Right cardiac atrium (tissue), 5 donors: ENCODE measurements around the gene LPAR3. TPM values are rescaled to one million over a fixed set of nuclear protein-coding genes. Genes with fewer than 3 reads are reported as not detected.

ENCODE experiments used
- ATAC-seq, 2 donors: fragments of 200-7000 bp; cut with Tn5 transposase; one replicate each; pipeline versions ENCODE4 v1.8.0 to v1.9.1; 2020; ENCODE audit warnings: moderate library complexity in 2 of 2, mild to moderate bottlenecking in 1 of 2
- DNase-seq, 3 donors: peaks; one replicate each; pipeline ENCODE4 v3.0.0-alpha.2; 2020
- H3K27ac ChIP-seq: one replicate; pipeline ENCODE4 v1.5.1; 2013; ENCODE audit warnings: mild to moderate bottlenecking, low read length, control low read depth, moderate library complexity
- H3K27me3 ChIP-seq: one replicate; pipeline ENCODE4 v1.6.1; 2013; ENCODE audit not compliant: control insufficient read depth, insufficient read depth
- H3K4me1 ChIP-seq: one replicate; pipeline ENCODE4 v1.6.1; 2013; ENCODE audit warnings: low read length; ENCODE audit not compliant: control insufficient read depth, insufficient read depth
- H3K4me3 ChIP-seq: one replicate; pipeline ENCODE4 v1.5.1; 2013; ENCODE audit warnings: low read length, control low read depth
- H3K9me3 ChIP-seq: one replicate; pipeline ENCODE4 v1.6.1; 2013; ENCODE audit warnings: low read length; ENCODE audit not compliant: control insufficient read depth
- WGBS: extraction: QIAGEN DNeasy Blood & Tissue Kit; methylation state at CpG from one replicate; pipeline ENCODE4 v1.1.7; 2013; 5-methylcytosine and 5-hydroxymethylcytosine counted together
- intact Hi-C, 4 donors: fragments of 100-400 bp; cut with DNase I; formaldehyde crosslinking; loops; one replicate each; pipeline versions ENCODE4 v1.11.0 to v1.14.0; 2022 to 2023
- polyA plus RNA-seq: library from polyadenylated mRNA; stranded (reverse); fragments of 200-250 nt; gene quantifications from one replicate; pipeline ENCODE4 v1.2.3, GENCODE V29; 2013
- total RNA-seq, 4 donors: library from RNA; stranded (reverse); fragmentation: NEBNext Ultra II Directional; extraction: Animal tissue kit (Norgen Biotek cat#: 25700); gene quantifications; one replicate each; pipeline ENCODE4 v1.2.1, GENCODE V29; 2021
- donor health status: healthy with polysubstance abuse.
- donor health status: DM: no; HTN: yes; CAD: no.
- donor health status: DM: no; HTN: no; CAD: no.
- donor health status: DM: no; HTN: yes; CAD: no; lungs with severe emphysema.
- donor health status: DM: yes; HTN: yes; CAD: no.

LPAR3 gene
- total and polyA plus RNA-seq, 5 donors, result 23.9 to 51.8 (median 46.2) TPM

DNA sequence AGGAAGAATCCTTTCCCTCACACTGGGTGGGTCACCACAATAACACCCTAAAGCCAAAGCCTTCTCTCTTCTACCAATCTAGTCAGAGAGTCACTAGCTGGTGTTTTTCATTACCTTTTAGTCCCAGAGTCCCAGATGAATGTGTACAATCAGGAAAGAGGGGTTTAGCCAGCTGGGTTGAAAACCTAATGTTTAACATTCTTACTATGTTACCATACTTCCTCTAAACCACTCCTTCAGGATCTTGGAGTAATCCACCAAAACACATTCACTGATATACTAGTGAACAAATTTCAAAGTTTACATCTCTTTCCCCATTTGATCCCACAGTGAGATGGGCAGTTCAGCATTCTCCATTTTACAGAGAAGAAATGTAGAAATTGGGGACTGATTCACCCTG is 9.7 kb downstream of the LPAR3 start:
- no peaks in the 10 kb centered on the region for H3K27me3 ChIP-seq
- H3K4me3 ChIP-seq, result no peak overlapping the region
- intact Hi-C loops, result loop anchor here in 1 of 4 donors (10.0 kb wide), 1 partner anchor 88 kb away; no protein-coding TSS in a partner anchor
- no peak for DNase-seq
- peak overlapping the region; percentile 52 for H3K27ac ChIP-seq
- H3K9me3 ChIP-seq, result no peaks in the 10 kb centered on the region
- H3K4me1 ChIP-seq, result peaks cover 11% of the 10 kb centered on the region
- ATAC-seq, result no peak

DNA sequence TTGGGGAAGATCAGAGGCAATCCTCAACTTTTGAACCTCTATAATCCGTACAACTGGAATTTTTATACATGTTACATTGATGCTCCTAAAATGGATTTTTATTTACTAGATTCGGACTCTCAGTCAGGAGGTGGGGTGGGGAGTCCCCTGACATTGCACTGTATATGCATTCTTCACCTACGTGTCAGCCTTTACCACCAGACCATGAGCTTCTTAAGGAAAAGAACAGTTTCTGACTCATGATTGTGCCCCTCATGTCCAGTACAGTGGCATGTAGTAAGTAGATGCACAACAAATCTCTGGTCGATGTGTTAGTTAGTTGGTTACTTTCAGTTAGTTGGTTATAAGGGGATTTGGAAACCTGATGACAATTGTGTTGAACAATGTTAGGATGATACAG is 15.4 kb downstream of the LPAR3 start:
- intact Hi-C loops, result no loop called here
- H3K4me1 ChIP-seq, result peaks cover 13% of the 10 kb centered on the region
- H3K4me3 ChIP-seq, result no peak overlapping the region
- H3K9me3 ChIP-seq, result no peaks in the 10 kb centered on the region
- no peaks in the 10 kb centered on the region for H3K27me3 ChIP-seq
- no peak for ATAC-seq
- no peak overlapping the region for H3K27ac ChIP-seq
- no peak for DNase-seq
- WGBS, result 81% methylated on average over 4 of the region's 4 CpGs

DNA sequence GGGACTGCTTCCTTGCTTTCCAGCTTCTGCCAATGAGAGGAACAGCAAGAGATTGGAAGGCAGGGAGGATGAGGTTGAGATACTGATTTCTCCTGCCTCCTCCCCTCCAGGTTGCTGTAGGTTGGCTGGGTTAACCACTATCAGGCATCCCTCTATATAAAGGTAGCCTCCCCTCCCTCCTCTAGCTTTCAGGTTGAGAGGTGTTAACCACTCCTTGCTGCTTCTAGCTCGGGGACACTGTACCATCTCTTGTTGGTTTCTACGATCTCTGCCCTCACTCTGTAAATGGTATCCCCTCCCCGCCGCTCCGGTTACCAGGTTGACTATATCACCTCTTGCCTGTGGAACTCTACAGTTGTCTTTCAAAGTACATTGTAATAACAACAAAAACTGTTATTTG is 16.7 kb downstream of the LPAR3 start:
- intact Hi-C loops, result no loop called here
- ATAC-seq (no peak), DNase-seq (no peak)
- peaks cover 16% of the 10 kb centered on the region for H3K4me1 ChIP-seq
- no peak overlapping the region for H3K4me3 ChIP-seq
- H3K9me3 ChIP-seq, result no peaks in the 10 kb centered on the region
- H3K27me3 ChIP-seq, result no peaks in the 10 kb centered on the region
- H3K27ac ChIP-seq, result no peak overlapping the region
- WGBS, result 88% methylated on average over 5 of the region's 5 CpGs

DNA sequence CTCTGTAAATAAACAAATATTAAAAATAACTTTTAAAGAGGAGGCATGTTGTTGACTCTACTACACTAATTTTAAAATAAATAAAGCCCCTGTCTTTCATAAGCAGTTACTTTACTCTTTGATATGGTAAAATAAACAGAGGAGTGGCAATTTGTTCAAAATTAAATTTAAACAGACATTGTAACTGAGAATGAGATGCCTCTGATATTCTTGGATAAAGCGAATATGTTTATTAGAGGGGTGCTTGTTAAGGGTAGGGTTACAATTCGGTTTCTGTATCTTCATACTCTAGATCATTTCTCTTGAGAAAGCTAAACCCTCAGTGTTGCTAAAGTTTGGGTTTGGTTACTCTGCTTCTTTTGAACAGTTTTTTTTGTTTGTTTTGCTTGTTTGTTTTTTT is 19.6 kb downstream of the LPAR3 start:
- ATAC-seq (no peak), DNase-seq (no peak)
- Histone ChIP-seq H3K4me1 (peaks cover 7% of the 10 kb centered on the region), H3K4me3 (no peak overlapping the region), H3K27ac (no peak overlapping the region), H3K27me3 (no peaks in the 10 kb centered on the region), H3K9me3 (no peaks in the 10 kb centered on the region)
- 84% methylated on average over 2 of the region's 2 CpGs for WGBS
- intact Hi-C loops, result no loop called here

DNA sequence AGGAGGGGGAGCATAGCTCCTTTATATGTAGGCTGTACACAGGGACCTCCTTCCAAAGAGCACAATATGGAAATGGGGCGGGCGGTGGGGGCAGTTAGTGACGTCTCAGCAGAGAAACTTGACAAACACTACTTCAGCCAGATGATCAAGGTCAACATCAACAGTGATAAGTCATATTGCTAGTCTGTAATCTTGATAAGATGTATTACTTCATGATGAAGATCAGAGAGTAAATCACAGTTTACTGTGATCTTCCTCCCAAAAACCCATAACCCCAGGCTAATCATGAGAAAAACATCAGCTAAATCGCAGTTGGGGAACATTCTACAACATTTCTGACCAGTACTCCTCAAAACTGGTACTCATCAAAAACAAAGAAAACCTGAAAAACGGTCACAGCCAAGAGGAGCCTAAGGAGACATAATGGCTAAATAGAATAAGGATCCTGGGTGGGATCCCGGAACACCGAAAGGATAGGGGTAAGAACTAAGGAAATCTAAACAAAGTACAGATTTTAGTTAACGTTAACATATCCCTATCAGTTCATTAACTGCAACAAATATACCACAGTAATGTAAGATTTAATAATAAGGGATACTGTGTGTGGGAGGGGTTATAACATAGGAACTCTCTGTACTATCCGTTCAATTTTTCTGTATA is 20.2 kb downstream of the LPAR3 start:
- DNase-seq (no peak), ATAC-seq (no peak)
- intact Hi-C loops, result no loop called here
- Histone ChIP-seq H3K27ac (no peak overlapping the region), H3K4me1 (peaks cover 7% of the 10 kb centered on the region), H3K27me3 (no peaks in the 10 kb centered on the region), H3K9me3 (no peaks in the 10 kb centered on the region), H3K4me3 (no peak overlapping the region)
- 80% methylated on average over 9 of the region's 9 CpGs for WGBS

DNA sequence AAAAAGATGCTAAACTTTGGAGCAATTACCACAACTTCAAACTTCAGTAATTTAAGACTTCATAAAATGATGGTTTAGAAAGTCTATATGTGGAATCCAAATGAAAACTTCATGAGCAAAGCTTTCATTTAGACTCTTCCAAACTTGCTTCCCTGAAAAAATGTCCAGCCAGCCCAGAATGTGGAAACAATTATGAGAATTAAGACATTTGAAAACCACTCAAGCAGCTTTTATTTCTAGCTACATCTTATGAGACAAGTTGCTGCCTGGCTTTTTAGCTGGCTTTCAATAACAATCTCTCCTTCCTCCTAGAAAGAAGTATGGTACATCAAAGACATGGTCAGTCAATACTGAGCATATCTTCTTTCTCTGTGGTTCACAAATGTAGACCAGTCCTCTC is 21.8 kb downstream of the LPAR3 start:
- ATAC-seq (no peak), DNase-seq (no peak)
- H3K27ac ChIP-seq, result no peak overlapping the region
- H3K9me3 ChIP-seq, result no peaks in the 10 kb centered on the region
- H3K27me3 ChIP-seq, result no peaks in the 10 kb centered on the region
- intact Hi-C loops, result no loop called here
- no peak overlapping the region for H3K4me3 ChIP-seq
- H3K4me1 ChIP-seq, result peaks cover 4% of the 10 kb centered on the region

DNA sequence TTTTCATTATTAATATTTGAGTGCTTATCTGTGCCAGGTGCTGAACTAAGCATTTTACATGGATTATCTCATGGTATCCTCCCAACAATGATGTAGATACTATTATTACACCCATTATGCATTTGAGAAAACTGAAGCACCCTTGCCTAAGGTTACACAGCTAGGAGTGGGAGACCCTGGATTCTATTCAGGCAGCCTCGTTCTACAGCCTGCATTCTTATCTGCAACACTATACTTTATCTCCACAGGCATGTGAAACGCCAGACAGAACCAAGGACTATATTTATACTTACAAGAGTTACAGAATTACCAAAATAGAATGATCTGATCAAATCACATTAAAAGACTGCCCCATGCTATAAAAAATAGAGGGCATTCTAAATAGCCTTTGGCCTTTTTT is 22.4 kb downstream of the LPAR3 start:
- intact Hi-C loops, result no loop called here
- Histone ChIP-seq H3K4me3 (no peak overlapping the region), H3K27me3 (no peaks in the 10 kb centered on the region), H3K4me1 (peaks cover 4% of the 10 kb centered on the region), H3K27ac (no peak overlapping the region), H3K9me3 (no peaks in the 10 kb centered on the region)
- 17% methylated on average over 2 of the region's 2 CpGs for WGBS
- peak; percentile 71 to 85 for ATAC-seq
- DNase-seq, result no peak

DNA sequence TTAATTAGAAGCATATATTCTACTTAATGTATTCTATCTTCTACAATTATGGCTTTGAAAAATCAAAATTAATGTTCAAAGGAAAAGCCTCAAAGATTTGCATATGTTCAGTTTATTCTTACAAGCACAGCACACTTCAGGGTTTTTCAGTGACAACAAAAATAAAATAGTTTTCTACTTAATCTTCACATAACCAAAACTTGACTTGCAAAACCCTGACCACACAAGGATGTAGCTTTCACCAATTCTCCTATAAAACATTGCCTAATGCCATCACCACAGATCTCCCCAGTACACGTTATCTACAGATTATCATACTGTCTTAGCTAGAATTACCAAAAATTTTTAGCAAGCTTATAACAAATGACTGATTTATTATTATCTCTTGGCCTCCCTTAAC is 23.3 kb downstream of the LPAR3 start:
- WGBS, result 73% methylated on average over 1 of the region's 1 CpG

DNA sequence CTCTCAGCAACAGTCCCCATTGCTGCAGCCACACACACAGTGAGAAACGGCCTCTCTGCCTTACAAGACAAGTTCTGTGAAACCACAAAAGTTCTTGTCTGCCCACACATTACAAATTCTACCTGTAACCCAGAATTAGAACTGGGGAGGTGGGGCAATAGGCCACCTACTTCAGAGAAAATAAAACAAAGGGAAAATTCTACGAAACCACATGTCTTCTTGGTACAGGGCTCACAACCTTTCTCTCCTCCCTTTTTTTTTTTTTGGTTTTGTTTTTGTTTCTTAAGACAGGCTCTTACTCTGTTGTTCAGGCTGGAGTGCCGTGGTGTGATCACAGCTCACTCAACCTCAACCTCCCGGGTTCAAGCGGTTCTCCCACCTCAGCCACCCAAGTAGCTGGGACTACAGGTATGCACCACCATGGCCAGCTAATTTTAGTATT is 30.2 kb downstream of the LPAR3 start:
- Histone ChIP-seq H3K27ac (no peak overlapping the region), H3K4me3 (no peak overlapping the region), H3K27me3 (no peaks in the 10 kb centered on the region), H3K9me3 (no peaks in the 10 kb centered on the region), H3K4me1 (no peaks in the 10 kb centered on the region)
- 71% methylated on average over 5 of the region's 5 CpGs for WGBS
- ATAC-seq, result no peak
- intact Hi-C loops, result no loop called here
- DNase-seq, result no peak

More for the DNA sequence above, 23.3 kb downstream of the LPAR3 start:
- Histone ChIP-seq H3K4me1 (peaks cover 2% of the 10 kb centered on the region), H3K4me3 (no peak overlapping the region), H3K27ac (no peak overlapping the region), H3K27me3 (no peaks in the 10 kb centered on the region), H3K9me3 (no peaks in the 10 kb centered on the region)
- DNase-seq (no peak), ATAC-seq (no peak)
- intact Hi-C loops, result no loop called here

DNA sequence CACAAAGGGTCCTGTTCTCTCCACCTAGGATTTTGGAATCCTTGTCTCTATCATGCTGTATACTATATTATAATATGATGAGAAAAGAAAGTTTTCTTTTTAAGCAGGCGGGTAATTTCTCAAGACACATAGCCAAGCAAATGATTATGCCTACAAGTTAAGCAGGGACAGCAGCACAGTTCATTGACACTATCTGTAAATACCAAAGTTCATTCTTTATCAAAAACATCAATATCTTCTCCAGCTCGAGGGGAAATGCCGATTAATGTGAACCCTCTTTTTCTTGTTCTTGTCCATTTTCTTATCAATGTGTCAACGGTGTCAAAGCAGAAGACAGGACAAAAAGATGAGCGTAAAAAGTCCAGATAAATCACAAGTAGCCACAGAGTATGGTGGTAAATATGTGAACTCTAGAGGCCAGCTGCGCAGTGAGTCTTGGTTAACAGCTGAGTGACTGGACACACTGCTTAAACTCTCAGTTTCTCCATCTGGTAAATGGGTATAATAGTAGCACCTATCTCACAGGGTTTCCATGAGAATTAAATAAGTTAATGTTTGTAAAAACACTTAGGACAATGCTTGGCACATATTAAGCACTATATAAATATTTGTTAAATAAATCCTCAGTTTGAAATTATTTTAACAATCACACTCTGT is 30.9 kb downstream of the LPAR3 start:
- Histone ChIP-seq H3K4me1 (no peaks in the 10 kb centered on the region), H3K9me3 (no peaks in the 10 kb centered on the region), H3K4me3 (no peak overlapping the region), H3K27ac (no peak overlapping the region), H3K27me3 (no peaks in the 10 kb centered on the region)
- ATAC-seq (no peak), DNase-seq (no peak)
- intact Hi-C loops, result no loop called here
- WGBS, result 63% methylated on average over 6 of the region's 6 CpGs

DNA sequence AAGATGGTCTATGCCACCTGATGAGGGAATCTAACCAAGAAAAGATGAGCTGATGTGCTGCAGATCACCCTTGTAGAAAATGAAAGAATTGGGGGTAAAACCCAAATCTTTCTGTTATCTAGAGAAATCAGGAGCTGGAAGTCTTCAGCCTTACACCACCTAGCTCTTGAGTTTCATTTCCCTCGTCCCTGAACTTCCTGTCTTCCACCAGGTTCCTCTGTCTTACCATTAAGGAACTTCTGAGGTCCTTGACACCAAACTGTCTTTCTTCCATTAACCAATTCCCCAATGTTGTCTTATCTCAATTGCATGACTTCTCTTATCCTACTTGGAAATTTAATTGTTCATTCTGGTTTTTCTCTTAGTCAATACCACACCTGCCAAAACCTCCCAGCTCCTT is 31.5 kb downstream of the LPAR3 start:
- no peak for DNase-seq
- no peak overlapping the region for H3K27ac ChIP-seq
- intact Hi-C loops, result no loop called here
- H3K9me3 ChIP-seq, result no peaks in the 10 kb centered on the region
- no peak for ATAC-seq
- WGBS, result 26% methylated on average over 1 of the region's 1 CpG
- no peak overlapping the region for H3K4me3 ChIP-seq
- no peaks in the 10 kb centered on the region for H3K27me3 ChIP-seq
- no peaks in the 10 kb centered on the region for H3K4me1 ChIP-seq
